MM.1S (cell line): Measurements from ENCODE around the gene SH3PXD2A.

Experiments
- CTCF ChIP-seq: fragments of 300-600 bp; sonication (generic); IDR thresholded peaks from 2 replicates; pipeline ENCODE4 v1.5.1; 2016; ENCODE audit warnings: antibody characterized with exemption, low read length, mixed read lengths
- EZH2 ChIP-seq: fragments of 300-600 bp; sonication (generic); optimal IDR thresholded peaks from 2 replicates; pipeline ENCODE3; 2017; ENCODE audit warnings: low read depth, mild to moderate bottlenecking, antibody characterized with exemption, low read length, mixed read lengths
- EZH2phosphoT487 ChIP-seq: fragments of 300-600 bp; sonication (generic); IDR thresholded peaks from 2 replicates; pipeline ENCODE4 v1.6.1; 2018; ENCODE audit warnings: antibody characterized with exemption, low read length

GRCh38 chr10:103786020-103786419 is 69.4 kb downstream of the SH3PXD2A start:
- TF ChIP-seq CTCF (no peak), EZH2 (no peak), EZH2phosphoT487 (no peak)
